ENCODE data around the gene KIAA1958.

The KIAA1958 gene

GRCh38 chr9:112605963-112606699 is 119.5 kb downstream of the KIAA1958 start:
- DNase-seq, result no peak

GRCh38 chr9:112608851-112609250 is 122.2 kb downstream of the KIAA1958 start:
- no peak for DNase-seq

- DNase-seq, result no peak
Measured at GRCh38 chr9:112615584-112616266, 129.1 kb downstream of the KIAA1958 start.

GRCh38 chr9:112617371-112617770 is 130.7 kb downstream of the KIAA1958 start:
- no peak for DNase-seq

- no peak for DNase-seq
Measured at GRCh38 chr9:112618385-112619009, 131.9 kb downstream of the KIAA1958 start.

- no peak for DNase-seq
Measured at GRCh38 chr9:112620388-112620787, 133.8 kb downstream of the KIAA1958 start.

- no peak for DNase-seq
Measured at GRCh38 chr9:112621018-112621655, 134.5 kb downstream of the KIAA1958 start.

- DNase-seq, result no peak
Measured at GRCh38 chr9:112623198-112623597, 136.6 kb downstream of the KIAA1958 start.

GRCh38 chr9:112624711-112625707 is 138.4 kb downstream of the KIAA1958 start:
- DNase-seq, result no peak

GRCh38 chr9:112629671-112630485 is 143.3 kb downstream of the KIAA1958 start:
- DNase-seq, result no peak

- DNase-seq, result peak; percentile 17 to 22
Measured at GRCh38 chr9:112631313-112632070, 144.9 kb downstream of the KIAA1958 start.

GRCh38 chr9:112640311-112640710 is 153.7 kb downstream of the KIAA1958 start:
- no peak for DNase-seq

- DNase-seq, result no peak
Measured at GRCh38 chr9:112642126-112642525, 155.5 kb downstream of the KIAA1958 start.

- no peak for DNase-seq
Measured at GRCh38 chr9:112647596-112647995, 161.0 kb downstream of the KIAA1958 start.

- DNase-seq, result no peak
Measured at GRCh38 chr9:112648624-112649023, 162.0 kb downstream of the KIAA1958 start.

- no peak for DNase-seq
Measured at GRCh38 chr9:112654282-112654681, 167.7 kb downstream of the KIAA1958 start.

- DNase-seq, result no peak
Measured at GRCh38 chr9:112655668-112656067, 169.0 kb downstream of the KIAA1958 start.

GRCh38 chr9:112659906-112660305 is 173.3 kb downstream of the KIAA1958 start:
- no peak for DNase-seq

GRCh38 chr9:112663681-112664080 is 177.1 kb downstream of the KIAA1958 start:
- DNase-seq, result no peak

- no peak for DNase-seq
Measured at GRCh38 chr9:112664531-112664930, 177.9 kb downstream of the KIAA1958 start.
